Measurements from ENCODE around the gene PLBD1. TPM values are rescaled to one million over a fixed set of nuclear protein-coding genes. Genes with fewer than 3 reads are reported as not detected.

The PLBD1 gene
- polyA plus RNA-seq, 2 donors, result 38.7 to 43.5 TPM

DNA sequence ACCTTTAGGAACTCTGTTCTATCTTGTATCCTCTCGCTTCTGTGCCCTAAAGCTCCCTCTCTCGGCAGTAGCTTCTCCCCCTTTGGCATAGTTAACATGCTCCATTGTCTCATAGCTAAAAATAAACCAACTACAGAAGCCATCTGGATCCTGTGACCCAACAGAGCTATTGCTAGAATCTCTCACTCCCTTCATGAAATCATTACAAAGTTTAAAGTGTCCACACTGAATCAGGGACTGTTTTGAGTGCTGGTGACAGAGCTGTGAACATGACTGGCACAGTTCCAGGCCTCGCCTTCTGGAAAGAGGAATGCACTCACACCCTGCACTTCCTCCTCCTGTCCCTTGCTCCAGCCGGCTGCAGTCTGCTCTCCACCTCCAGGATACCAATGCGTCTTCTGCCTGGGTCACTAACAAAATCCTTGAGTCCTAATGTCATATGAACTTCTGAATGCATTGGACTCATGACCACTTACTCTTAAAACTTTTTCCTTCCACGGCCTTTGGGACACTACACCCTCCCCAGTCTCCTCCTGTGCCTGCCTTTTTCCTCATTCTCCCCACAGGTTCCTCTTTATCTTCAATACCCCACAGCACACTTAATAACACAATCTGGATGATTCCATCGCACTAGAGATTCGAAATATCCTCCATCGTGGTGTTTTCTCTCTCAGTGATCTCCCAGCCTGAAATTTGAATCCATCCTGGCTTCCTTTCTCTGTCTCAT, 13.2 kb downstream of the PLBD1 start:
- Histone ChIP-seq H3K27ac (ENCODE audit: low read depth in 2 of 2, low read length in 1 of 2) (peak overlapping the region; percentile 81 to 83), H3K9me3 (ENCODE audit: control insufficient read depth in 2 of 2, insufficient read depth in 1 of 2, low read depth in 1 of 2, low read length in 1 of 2) (no peaks in the 10 kb centered on the region), H3K36me3 (ENCODE audit: control insufficient read depth in 2 of 2, insufficient read depth in 2 of 2, low read length in 1 of 2) (no peaks in the 10 kb centered on the region), H3K27me3 (ENCODE audit: control insufficient read depth in 1 of 2, insufficient read depth in 2 of 2, low read length in 2 of 2) (no peaks in the 10 kb centered on the region), H3K4me3 (ENCODE audit: low read depth in 1 of 2, low read length in 2 of 2) (no peak overlapping the region), H3K4me1 (ENCODE audit: control insufficient read depth in 2 of 2, insufficient read depth in 2 of 2, low read length in 1 of 2) (no peaks in the 10 kb centered on the region)
- WGBS, 2 donors, result 25 to 28% methylated on average over 9 of the region's 9 CpGs

DNA sequence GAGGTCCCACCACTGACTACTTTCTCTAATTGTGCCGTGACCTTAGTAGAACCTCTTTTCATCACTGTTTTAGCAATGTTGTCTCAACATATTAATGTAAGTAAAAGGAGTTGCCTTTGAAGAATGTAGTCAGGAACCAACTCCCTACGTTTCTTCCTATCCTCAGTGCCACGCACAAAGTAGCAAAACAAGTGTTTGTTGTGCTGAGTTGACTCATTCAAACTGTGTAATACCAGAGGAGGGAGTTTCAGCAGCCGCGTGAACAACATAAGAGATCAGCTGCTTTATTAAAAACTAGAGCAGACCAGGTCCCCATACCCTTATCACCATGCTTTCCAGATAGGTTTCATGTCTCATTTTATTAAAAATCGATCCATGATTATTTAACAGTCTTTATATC, 19.1 kb downstream of the PLBD1 start:
- Histone ChIP-seq H3K27ac (ENCODE audit: low read depth in 2 of 2, low read length in 1 of 2) (peak overlapping the region in 1 of 2 donors; percentile 33), H3K4me1 (ENCODE audit: control insufficient read depth in 2 of 2, insufficient read depth in 2 of 2, low read length in 1 of 2) (no peaks in the 10 kb centered on the region), H3K4me3 (ENCODE audit: low read depth in 1 of 2, low read length in 2 of 2) (no peak overlapping the region), H3K36me3 (ENCODE audit: control insufficient read depth in 2 of 2, insufficient read depth in 2 of 2, low read length in 1 of 2) (no peaks in the 10 kb centered on the region), H3K27me3 (ENCODE audit: control insufficient read depth in 1 of 2, insufficient read depth in 2 of 2, low read length in 2 of 2) (no peaks in the 10 kb centered on the region), H3K9me3 (ENCODE audit: control insufficient read depth in 2 of 2, insufficient read depth in 1 of 2, low read depth in 1 of 2, low read length in 1 of 2) (no peaks in the 10 kb centered on the region)
- WGBS, 2 donors, result 81 to 82% methylated on average over 6 of the region's 6 CpGs

DNA sequence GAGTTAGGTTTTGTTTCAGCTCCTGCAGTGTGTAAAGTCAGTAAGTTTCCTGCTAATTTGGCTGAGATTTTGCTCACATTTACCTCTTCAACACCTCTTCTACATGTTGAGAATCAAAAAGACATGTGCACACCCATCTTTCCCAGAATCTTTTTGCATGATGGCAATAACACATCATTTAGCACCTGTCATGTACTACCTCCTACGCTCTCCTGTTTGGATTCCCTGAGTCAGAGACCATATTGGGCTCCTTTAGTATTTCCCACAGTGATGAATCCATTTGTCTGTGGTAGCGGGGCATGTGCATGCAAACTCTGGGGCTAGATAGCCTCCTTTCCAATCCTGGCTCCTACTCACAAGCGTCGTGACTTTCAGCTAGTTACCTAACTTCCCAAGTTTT, 20.1 kb downstream of the PLBD1 start:
- 94 to 97% methylated on average over 4 of the region's 4 CpGs for WGBS, 2 donors

DNA sequence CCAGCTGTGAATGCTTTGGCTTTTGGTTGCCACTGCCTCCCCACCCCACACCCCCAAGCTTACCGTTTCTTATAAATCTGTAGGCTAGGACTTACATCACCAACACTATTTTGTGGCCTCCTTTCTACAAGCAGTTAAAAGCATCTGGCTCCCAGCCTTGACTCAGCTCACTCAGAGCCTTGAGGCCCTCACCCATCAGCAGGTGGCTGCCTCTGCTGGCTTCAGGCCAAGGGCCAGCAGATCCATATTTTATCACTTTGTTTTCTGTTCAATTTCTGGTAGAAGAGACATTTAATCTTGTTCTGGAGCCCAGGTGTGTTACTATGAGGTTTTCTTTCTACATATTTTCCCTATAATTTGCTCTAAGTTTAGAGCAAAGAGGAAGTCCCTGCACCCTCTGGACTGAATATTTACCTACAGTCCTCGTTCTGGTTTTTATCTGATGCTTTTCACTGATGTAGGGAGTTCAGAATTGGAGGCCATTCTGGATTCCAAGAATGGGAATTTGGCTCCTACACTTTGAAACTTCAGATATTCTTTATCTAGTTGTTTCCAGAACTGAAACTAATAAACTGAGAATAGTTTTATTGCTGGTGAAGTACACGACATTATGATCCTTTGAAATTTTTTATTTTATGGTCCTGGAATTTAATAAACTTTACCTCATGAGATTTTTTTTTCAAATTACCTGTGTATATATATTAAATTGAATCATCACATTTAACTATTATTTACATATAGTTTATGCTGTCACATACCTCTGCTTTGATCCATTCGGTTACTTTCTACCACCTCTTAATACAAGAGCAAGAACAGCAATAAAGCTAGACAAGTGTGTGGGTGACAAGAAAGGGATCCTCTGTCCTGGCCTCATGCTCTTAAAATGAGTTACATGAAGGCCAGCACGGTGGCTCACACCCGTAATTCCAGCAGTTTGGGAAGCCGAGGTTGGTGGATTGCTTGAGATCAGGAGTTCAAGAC, 22.2 kb downstream of the PLBD1 start:
- Histone ChIP-seq H3K27me3 (ENCODE audit: control insufficient read depth in 1 of 2, insufficient read depth in 2 of 2, low read length in 2 of 2) (no peaks in the 10 kb centered on the region), H3K4me3 (ENCODE audit: low read depth in 1 of 2, low read length in 2 of 2) (no peak overlapping the region), H3K36me3 (ENCODE audit: control insufficient read depth in 2 of 2, insufficient read depth in 2 of 2, low read length in 1 of 2) (no peaks in the 10 kb centered on the region), H3K9me3 (ENCODE audit: control insufficient read depth in 2 of 2, insufficient read depth in 1 of 2, low read depth in 1 of 2, low read length in 1 of 2) (no peaks in the 10 kb centered on the region), H3K4me1 (ENCODE audit: control insufficient read depth in 2 of 2, insufficient read depth in 2 of 2, low read length in 1 of 2) (no peaks in the 10 kb centered on the region), H3K27ac (ENCODE audit: low read depth in 2 of 2, low read length in 1 of 2) (no peak overlapping the region)
- 81 to 90% methylated on average over 7 of the region's 7 CpGs for WGBS, 2 donors

More for the DNA sequence above, 20.1 kb downstream of the PLBD1 start:
- H3K27me3 ChIP-seq (ENCODE audit: control insufficient read depth in 1 of 2, insufficient read depth in 2 of 2, low read length in 2 of 2), result no peaks in the 10 kb centered on the region
- no peaks in the 10 kb centered on the region for H3K36me3 ChIP-seq (ENCODE audit: control insufficient read depth in 2 of 2, insufficient read depth in 2 of 2, low read length in 1 of 2)
- H3K9me3 ChIP-seq (ENCODE audit: control insufficient read depth in 2 of 2, insufficient read depth in 1 of 2, low read depth in 1 of 2, low read length in 1 of 2), result no peaks in the 10 kb centered on the region
- H3K27ac ChIP-seq (ENCODE audit: low read depth in 2 of 2, low read length in 1 of 2), result no peak overlapping the region
- H3K4me1 ChIP-seq (ENCODE audit: control insufficient read depth in 2 of 2, insufficient read depth in 2 of 2, low read length in 1 of 2), result no peaks in the 10 kb centered on the region
- no peak overlapping the region for H3K4me3 ChIP-seq (ENCODE audit: low read depth in 1 of 2, low read length in 2 of 2)

DNA sequence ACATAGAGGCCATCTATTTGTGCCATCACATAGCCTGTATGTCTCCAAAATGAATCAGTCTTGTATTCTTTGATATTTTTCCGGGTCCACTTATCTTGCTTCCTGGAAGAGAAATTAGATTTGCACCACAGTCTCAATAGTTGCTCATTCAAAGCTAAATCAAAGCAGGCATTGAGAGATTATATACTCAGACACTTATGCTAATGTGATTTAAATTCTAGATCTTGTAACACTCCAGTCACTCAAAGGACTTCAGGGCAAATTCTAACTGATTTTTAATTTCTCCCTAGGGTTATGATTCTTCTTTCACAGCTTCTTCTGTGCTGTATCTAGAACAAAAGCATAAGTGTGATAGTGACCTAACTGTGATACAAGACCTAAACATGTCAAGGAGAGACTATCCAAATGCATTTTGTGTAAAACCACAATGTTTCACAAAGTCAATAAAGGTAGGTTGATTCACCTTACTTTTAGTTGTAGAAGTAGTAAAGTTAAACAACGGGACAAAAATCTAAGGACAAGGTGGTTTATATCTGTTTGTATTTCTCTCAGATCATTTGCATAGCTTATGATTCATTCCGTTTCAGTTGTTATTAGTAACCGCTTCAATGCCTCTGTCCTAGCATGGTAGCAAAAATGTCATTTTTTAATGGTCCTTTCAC, 26.8 kb downstream of the PLBD1 start:
- H3K4me3 ChIP-seq (ENCODE audit: low read depth in 1 of 2, low read length in 2 of 2), result no peak overlapping the region
- no peaks in the 10 kb centered on the region for H3K27me3 ChIP-seq (ENCODE audit: control insufficient read depth in 1 of 2, insufficient read depth in 2 of 2, low read length in 2 of 2)
- no peaks in the 10 kb centered on the region for H3K36me3 ChIP-seq (ENCODE audit: control insufficient read depth in 2 of 2, insufficient read depth in 2 of 2, low read length in 1 of 2)
- no peaks in the 10 kb centered on the region for H3K4me1 ChIP-seq (ENCODE audit: control insufficient read depth in 2 of 2, insufficient read depth in 2 of 2, low read length in 1 of 2)
- H3K9me3 ChIP-seq (ENCODE audit: control insufficient read depth in 2 of 2, insufficient read depth in 1 of 2, low read depth in 1 of 2, low read length in 1 of 2), result no peaks in the 10 kb centered on the region
- no peak overlapping the region for H3K27ac ChIP-seq (ENCODE audit: low read depth in 2 of 2, low read length in 1 of 2)
- 69 to 73% methylated on average over 4 of the region's 4 CpGs for WGBS, 2 donors

DNA sequence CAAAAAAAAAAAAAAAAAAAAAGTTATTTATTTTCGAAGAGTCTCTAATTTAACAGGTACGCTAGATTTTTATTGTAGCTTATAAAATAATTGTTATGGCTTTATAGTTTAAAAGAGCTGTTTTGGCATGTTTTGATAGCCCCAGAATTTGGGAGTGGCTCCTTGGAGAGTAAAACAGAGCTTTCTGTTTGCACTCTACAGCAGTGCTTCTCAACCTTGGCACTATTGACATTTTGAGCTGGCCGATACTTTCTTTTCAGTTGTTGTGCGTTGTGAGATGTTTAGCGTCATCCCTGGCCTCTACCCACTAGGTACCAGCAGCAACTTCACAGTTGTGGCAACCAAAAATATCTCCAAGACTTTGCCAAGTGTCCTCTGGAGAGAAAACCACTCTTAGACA, 30.6 kb downstream of the PLBD1 start:
- H3K4me3 ChIP-seq (ENCODE audit: low read depth in 1 of 2, low read length in 2 of 2), result no peak overlapping the region
- WGBS, 2 donors, result 93% methylated on average over 5 of the region's 5 CpGs
- H3K9me3 ChIP-seq (ENCODE audit: control insufficient read depth in 2 of 2, insufficient read depth in 1 of 2, low read depth in 1 of 2, low read length in 1 of 2), result no peaks in the 10 kb centered on the region
- H3K36me3 ChIP-seq (ENCODE audit: control insufficient read depth in 2 of 2, insufficient read depth in 2 of 2, low read length in 1 of 2), result no peaks in the 10 kb centered on the region
- no peak overlapping the region for H3K27ac ChIP-seq (ENCODE audit: low read depth in 2 of 2, low read length in 1 of 2)
- no peaks in the 10 kb centered on the region for H3K27me3 ChIP-seq (ENCODE audit: control insufficient read depth in 1 of 2, insufficient read depth in 2 of 2, low read length in 2 of 2)
- H3K4me1 ChIP-seq (ENCODE audit: control insufficient read depth in 2 of 2, insufficient read depth in 2 of 2, low read length in 1 of 2), result peaks cover 0 to 1% of the 10 kb centered on the region in 2 donors

DNA sequence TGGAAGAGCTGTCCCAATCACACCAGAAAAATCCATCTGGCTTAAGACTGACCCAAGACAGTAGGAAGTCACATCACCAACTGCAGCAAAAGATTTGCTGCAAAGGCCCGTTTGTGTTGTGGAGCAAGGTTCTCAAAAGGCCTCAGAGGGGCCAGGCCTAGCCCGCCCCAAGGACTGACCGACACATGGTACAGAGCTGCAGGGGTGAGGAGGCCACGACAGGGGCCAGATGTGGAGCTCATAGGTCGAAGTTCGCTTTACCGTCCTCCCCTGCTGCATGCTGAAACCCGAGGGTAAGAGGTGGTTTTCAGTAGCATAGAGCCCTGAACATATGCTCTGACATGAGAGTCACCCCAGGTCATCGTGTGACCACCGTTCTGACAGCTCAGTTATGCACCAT, 35.5 kb downstream of the PLBD1 start:
- Histone ChIP-seq H3K27ac (ENCODE audit: low read depth in 2 of 2, low read length in 1 of 2) (no peak overlapping the region), H3K4me3 (ENCODE audit: low read depth in 1 of 2, low read length in 2 of 2) (no peak overlapping the region), H3K9me3 (ENCODE audit: control insufficient read depth in 2 of 2, insufficient read depth in 1 of 2, low read depth in 1 of 2, low read length in 1 of 2) (no peaks in the 10 kb centered on the region), H3K36me3 (ENCODE audit: control insufficient read depth in 2 of 2, insufficient read depth in 2 of 2, low read length in 1 of 2) (peaks cover 0 to 3% of the 10 kb centered on the region in 2 donors), H3K4me1 (ENCODE audit: control insufficient read depth in 2 of 2, insufficient read depth in 2 of 2, low read length in 1 of 2) (peaks cover 0 to 3% of the 10 kb centered on the region in 2 donors), H3K27me3 (ENCODE audit: control insufficient read depth in 1 of 2, insufficient read depth in 2 of 2, low read length in 2 of 2) (no peaks in the 10 kb centered on the region)
- 92% methylated on average over 10 of the region's 10 CpGs for WGBS, 2 donors

DNA sequence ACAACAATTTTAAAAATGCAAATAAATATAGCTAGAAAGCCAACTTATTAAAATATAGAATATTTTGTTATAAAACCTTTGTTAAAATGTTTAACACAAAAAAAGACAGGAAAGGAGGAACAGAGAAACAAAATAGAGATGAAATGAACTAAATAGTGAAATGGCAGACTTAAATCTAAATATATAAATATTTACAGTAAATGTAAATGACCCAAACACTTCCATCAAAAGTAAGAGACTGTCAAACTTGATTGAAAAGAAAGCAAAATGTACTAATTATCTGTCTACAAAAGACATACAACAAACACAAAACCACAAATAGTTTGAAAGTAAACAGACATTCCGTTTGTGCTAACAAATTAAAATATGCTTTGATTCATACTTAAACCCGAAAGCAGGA, 41.7 kb downstream of the PLBD1 start:
- Histone ChIP-seq H3K27ac (ENCODE audit: low read depth in 2 of 2, low read length in 1 of 2) (no peak overlapping the region), H3K27me3 (ENCODE audit: control insufficient read depth in 1 of 2, insufficient read depth in 2 of 2, low read length in 2 of 2) (no peaks in the 10 kb centered on the region), H3K4me1 (ENCODE audit: control insufficient read depth in 2 of 2, insufficient read depth in 2 of 2, low read length in 1 of 2) (peaks cover 0 to 5% of the 10 kb centered on the region in 2 donors), H3K4me3 (ENCODE audit: low read depth in 1 of 2, low read length in 2 of 2) (no peak overlapping the region), H3K36me3 (ENCODE audit: control insufficient read depth in 2 of 2, insufficient read depth in 2 of 2, low read length in 1 of 2) (peaks cover 0 to 4% of the 10 kb centered on the region in 2 donors), H3K9me3 (ENCODE audit: control insufficient read depth in 2 of 2, insufficient read depth in 1 of 2, low read depth in 1 of 2, low read length in 1 of 2) (peaks cover 0 to 5% of the 10 kb centered on the region in 2 donors)
- 88 to 90% methylated on average over 2 of the region's 2 CpGs for WGBS, 2 donors

DNA sequence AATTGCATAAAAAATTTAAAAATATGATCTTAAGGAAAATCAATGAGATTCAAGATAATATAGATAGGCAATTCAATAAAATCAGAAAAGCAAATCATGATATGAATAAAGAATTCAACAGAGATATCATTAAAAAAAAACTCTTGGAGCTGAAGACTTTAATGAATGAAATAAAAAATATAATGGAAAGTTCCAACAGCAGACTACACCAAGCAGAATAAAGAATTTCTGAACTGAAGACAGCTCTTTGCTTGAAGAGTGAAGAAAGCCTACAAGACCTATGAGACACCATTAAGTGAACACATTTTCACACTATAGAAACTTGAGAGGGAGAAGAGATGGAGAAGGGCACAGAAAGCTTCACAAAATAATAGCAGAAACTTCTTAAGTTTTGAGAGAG, 45.9 kb downstream of the PLBD1 start:
- Histone ChIP-seq H3K27ac (ENCODE audit: low read depth in 2 of 2, low read length in 1 of 2) (no peak overlapping the region), H3K36me3 (ENCODE audit: control insufficient read depth in 2 of 2, insufficient read depth in 2 of 2, low read length in 1 of 2) (peaks cover 0 to 4% of the 10 kb centered on the region in 2 donors), H3K4me3 (ENCODE audit: low read depth in 1 of 2, low read length in 2 of 2) (no peak overlapping the region), H3K27me3 (ENCODE audit: control insufficient read depth in 1 of 2, insufficient read depth in 2 of 2, low read length in 2 of 2) (no peaks in the 10 kb centered on the region), H3K4me1 (ENCODE audit: control insufficient read depth in 2 of 2, insufficient read depth in 2 of 2, low read length in 1 of 2) (peaks cover 0 to 5% of the 10 kb centered on the region in 2 donors), H3K9me3 (ENCODE audit: control insufficient read depth in 2 of 2, insufficient read depth in 1 of 2, low read depth in 1 of 2, low read length in 1 of 2) (peaks cover 0 to 7% of the 10 kb centered on the region in 2 donors)

Measured in esophagus (tissue), 2 donors.